ENCODE data around the gene CLIP1.
"Not testable (repeated sequence)": the region's sequence is repeated elsewhere in the genome, so short reads cannot be mapped to it uniquely, and the experiment has no call there.

CLIP1 gene

GRCh38 chr12:122366685-122367475 is 55.6 kb downstream of the CLIP1 start:
- no peak overlapping the region for H3K9ac ChIP-seq (ENCODE audit: low read length)
- H3F3A ChIP-seq (ENCODE audit: insufficient read depth), result no peaks in the 10 kb centered on the region
- no peaks in the 10 kb centered on the region for H3K9me2 ChIP-seq (replicated peaks; ENCODE audit: insufficient read depth, low read length)
- no peak overlapping the region for H3K4me3 ChIP-seq (ENCODE audit: insufficient read depth, low read length, poor library complexity, severe bottlenecking)
- H3K4me2 ChIP-seq (ENCODE audit: low read depth, low read length, poor library complexity, severe bottlenecking), result no peak overlapping the region
- TF ChIP-seq CTCF (IDR thresholded peaks at IDR 0.05; ENCODE audit: insufficient read depth, low read length, poor library complexity, severe bottlenecking), result no peak
- no peak for TF ChIP-seq EZH2phosphoT487 (conservative IDR thresholded peaks at IDR 0.05; ENCODE audit: low read length)
- H3K9me3 ChIP-seq (ENCODE audit: insufficient read depth, low read length), result no peaks in the 10 kb centered on the region
- no peaks in the 10 kb centered on the region for H3K79me2 ChIP-seq (ENCODE audit: insufficient read depth, low read length)
- no peaks in the 10 kb centered on the region for H4K20me1 ChIP-seq (ENCODE audit: low read depth, low read length)
- no peak overlapping the region for H2AFZ ChIP-seq (ENCODE audit: low read depth, low read length, severe bottlenecking)
- H3K27ac ChIP-seq (ENCODE audit: low read depth, low read length), result no peak overlapping the region
- no peaks in the 10 kb centered on the region for H3K36me3 ChIP-seq (ENCODE audit: low read length)
- H3K27me3 ChIP-seq (ENCODE audit: low read length), result no peaks in the 10 kb centered on the region

- H3K36me3 ChIP-seq (ENCODE audit: low read length); H3K27ac ChIP-seq (ENCODE audit: low read depth, low read length); H4K20me1 ChIP-seq (ENCODE audit: low read depth, low read length); H3F3A ChIP-seq (ENCODE audit: insufficient read depth); H3K9me3 ChIP-seq (ENCODE audit: insufficient read depth, low read length); H3K9ac ChIP-seq (ENCODE audit: low read length); H3K4me3 ChIP-seq (ENCODE audit: insufficient read depth, low read length, poor library complexity, severe bottlenecking); H3K4me2 ChIP-seq (ENCODE audit: low read depth, low read length, poor library complexity, severe bottlenecking); H3K9me2 ChIP-seq (replicated peaks; ENCODE audit: insufficient read depth, low read length); H3K27me3 ChIP-seq (ENCODE audit: low read length); H2AFZ ChIP-seq (ENCODE audit: low read depth, low read length, severe bottlenecking); H3K79me2 ChIP-seq (ENCODE audit: insufficient read depth, low read length): not testable (repeated sequence)
These were observed 57.2 kb downstream of the CLIP1 start for GRCh38 chr12:122365226-122365625.

- Histone ChIP-seq H3K9ac (ENCODE audit: low read length) (no peak overlapping the region), H3K79me2 (ENCODE audit: insufficient read depth, low read length) (no peaks in the 10 kb centered on the region), H3K9me3 (ENCODE audit: insufficient read depth, low read length) (no peaks in the 10 kb centered on the region), H3F3A (ENCODE audit: insufficient read depth) (no peaks in the 10 kb centered on the region), H4K20me1 (ENCODE audit: low read depth, low read length) (no peaks in the 10 kb centered on the region), H3K36me3 (ENCODE audit: low read length) (no peaks in the 10 kb centered on the region), H3K9me2 (replicated peaks; ENCODE audit: insufficient read depth, low read length) (no peaks in the 10 kb centered on the region), H3K27me3 (ENCODE audit: low read length) (no peaks in the 10 kb centered on the region), H3K4me3 (ENCODE audit: insufficient read depth, low read length, poor library complexity, severe bottlenecking) (no peak overlapping the region), H3K27ac (ENCODE audit: low read depth, low read length) (no peak overlapping the region), H2AFZ (ENCODE audit: low read depth, low read length, severe bottlenecking) (no peak overlapping the region), H3K4me2 (ENCODE audit: low read depth, low read length, poor library complexity, severe bottlenecking) (no peak overlapping the region)
- TF ChIP-seq EZH2phosphoT487 (conservative IDR thresholded peaks at IDR 0.05; ENCODE audit: low read length) (no peak), CTCF (IDR thresholded peaks at IDR 0.05; ENCODE audit: insufficient read depth, low read length, poor library complexity, severe bottlenecking) (no peak)
These were observed 58.7 kb downstream of the CLIP1 start for GRCh38 chr12:122363782-122364181.

- no peak overlapping the region for H3K4me2 ChIP-seq (ENCODE audit: low read depth, low read length, poor library complexity, severe bottlenecking)
- H3K4me3 ChIP-seq (ENCODE audit: insufficient read depth, low read length, poor library complexity, severe bottlenecking), result no peak overlapping the region
- no peaks in the 10 kb centered on the region for H3F3A ChIP-seq (ENCODE audit: insufficient read depth)
- no peak overlapping the region for H3K27ac ChIP-seq (ENCODE audit: low read depth, low read length)
- no peaks in the 10 kb centered on the region for H3K9me2 ChIP-seq (replicated peaks; ENCODE audit: insufficient read depth, low read length)
- no peak overlapping the region for H3K9ac ChIP-seq (ENCODE audit: low read length)
- no peaks in the 10 kb centered on the region for H3K27me3 ChIP-seq (ENCODE audit: low read length)
- no peak overlapping the region for H2AFZ ChIP-seq (ENCODE audit: low read depth, low read length, severe bottlenecking)
- H3K9me3 ChIP-seq (ENCODE audit: insufficient read depth, low read length), result no peaks in the 10 kb centered on the region
- no peaks in the 10 kb centered on the region for H4K20me1 ChIP-seq (ENCODE audit: low read depth, low read length)
- no peaks in the 10 kb centered on the region for H3K79me2 ChIP-seq (ENCODE audit: insufficient read depth, low read length)
- no peak for TF ChIP-seq EZH2phosphoT487 (conservative IDR thresholded peaks at IDR 0.05; ENCODE audit: low read length)
- TF ChIP-seq CTCF (IDR thresholded peaks at IDR 0.05; ENCODE audit: insufficient read depth, low read length, poor library complexity, severe bottlenecking), result no peak
- H3K36me3 ChIP-seq (ENCODE audit: low read length), result no peaks in the 10 kb centered on the region
These were observed 59.7 kb downstream of the CLIP1 start for GRCh38 chr12:122362755-122363154.

GRCh38 chr12:122358403-122358802 is 64.1 kb downstream of the CLIP1 start:
- not testable (repeated sequence) for H3K4me2 ChIP-seq (ENCODE audit: low read depth, low read length, poor library complexity, severe bottlenecking); H3K9me3 ChIP-seq (ENCODE audit: insufficient read depth, low read length); H4K20me1 ChIP-seq (ENCODE audit: low read depth, low read length); H3K36me3 ChIP-seq (ENCODE audit: low read length); H3K27me3 ChIP-seq (ENCODE audit: low read length); H3F3A ChIP-seq (ENCODE audit: insufficient read depth); H2AFZ ChIP-seq (ENCODE audit: low read depth, low read length, severe bottlenecking); H3K9me2 ChIP-seq (replicated peaks; ENCODE audit: insufficient read depth, low read length); H3K27ac ChIP-seq (ENCODE audit: low read depth, low read length); H3K9ac ChIP-seq (ENCODE audit: low read length); H3K79me2 ChIP-seq (ENCODE audit: insufficient read depth, low read length); H3K4me3 ChIP-seq (ENCODE audit: insufficient read depth, low read length, poor library complexity, severe bottlenecking)

GRCh38 chr12:122357536-122357935 is 64.9 kb downstream of the CLIP1 start:
- not testable (repeated sequence) for H3F3A ChIP-seq (ENCODE audit: insufficient read depth); H3K4me2 ChIP-seq (ENCODE audit: low read depth, low read length, poor library complexity, severe bottlenecking); H3K36me3 ChIP-seq (ENCODE audit: low read length); H3K9me2 ChIP-seq (replicated peaks; ENCODE audit: insufficient read depth, low read length); H3K9ac ChIP-seq (ENCODE audit: low read length); H2AFZ ChIP-seq (ENCODE audit: low read depth, low read length, severe bottlenecking); H3K4me3 ChIP-seq (ENCODE audit: insufficient read depth, low read length, poor library complexity, severe bottlenecking); H3K79me2 ChIP-seq (ENCODE audit: insufficient read depth, low read length); H3K27me3 ChIP-seq (ENCODE audit: low read length); H3K9me3 ChIP-seq (ENCODE audit: insufficient read depth, low read length); H3K27ac ChIP-seq (ENCODE audit: low read depth, low read length); H4K20me1 ChIP-seq (ENCODE audit: low read depth, low read length)
